NCI-H2171 treated with DMSO at 0.1 percent for 48 hours (cell line): ENCODE results near the gene KRTAP4-2.
"Not testable (repeated sequence)": the region's sequence is repeated elsewhere in the genome, so short reads cannot be mapped to it uniquely, and the experiment has no call there.

Experiments
- DNase-seq: peaks from one replicate; lab custom pipeline; 2025; lab: John Stamatoyannopoulos, UW

KRTAP4-2 gene

DNA sequence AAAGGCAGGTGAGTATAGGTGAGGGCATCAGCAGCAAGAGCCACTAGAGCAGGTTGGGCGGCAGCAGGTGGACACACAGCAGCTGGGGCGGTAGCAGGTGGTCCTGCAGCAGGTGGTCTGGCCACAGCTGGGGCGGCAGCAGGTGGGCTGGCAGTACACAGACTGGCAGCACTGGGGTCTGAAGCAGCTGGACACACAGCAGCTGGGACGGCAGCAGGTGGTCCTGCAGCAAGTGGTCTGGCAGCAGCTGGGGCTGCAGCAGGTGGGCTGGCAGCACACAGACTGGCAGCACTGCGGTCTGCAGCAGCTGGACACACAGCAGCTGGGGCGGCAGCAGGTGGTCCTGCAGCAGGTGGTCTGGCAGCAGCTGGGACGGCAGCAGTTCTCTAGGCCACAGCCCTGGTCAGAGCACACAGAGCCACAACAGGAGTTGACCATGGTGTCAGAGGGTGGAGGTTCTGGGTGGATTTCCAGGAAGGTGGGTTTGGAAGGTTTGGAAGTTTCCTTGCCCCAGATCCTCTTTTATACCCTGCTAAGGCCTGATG lies at the start of gene KRTAP4-2:
KRTAP4-2 (minus strand) TSS at position 495 of the 545 bp plus-strand sequence; CDS start at position 438, 57 bp downstream.
- DNase-seq = no peak

DNA sequence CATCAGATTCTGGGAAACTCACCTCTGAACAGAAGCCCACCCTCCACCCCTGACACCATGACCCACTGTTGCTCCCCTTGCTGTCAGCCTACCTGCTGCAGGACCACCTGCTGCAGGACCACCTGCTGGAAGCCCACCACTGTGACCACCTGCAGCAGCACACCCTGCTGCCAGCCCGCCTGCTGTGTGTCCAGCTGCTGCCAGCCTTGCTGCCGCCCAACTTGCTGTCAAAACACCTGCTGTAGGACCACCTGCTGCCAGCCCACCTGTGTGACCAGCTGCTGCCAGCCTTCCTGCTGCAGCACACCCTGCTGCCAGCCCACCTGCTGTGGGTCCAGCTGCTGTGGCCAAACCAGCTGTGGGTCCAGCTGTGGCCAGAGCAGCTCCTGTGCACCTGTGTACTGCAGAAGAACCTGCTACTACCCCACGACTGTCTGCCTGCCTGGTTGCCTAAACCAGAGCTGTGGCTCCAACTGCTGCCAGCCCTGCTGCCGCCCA lies 48.6 kb upstream of the KRTAP4-2 start, which contains the start of gene KRTAP9-2:
KRTAP9-2 (plus strand) TSS at position 51 of the 498 bp plus-strand sequence; CDS start at position 58, 7 bp downstream.
- not testable (repeated sequence) for DNase-seq

DNA sequence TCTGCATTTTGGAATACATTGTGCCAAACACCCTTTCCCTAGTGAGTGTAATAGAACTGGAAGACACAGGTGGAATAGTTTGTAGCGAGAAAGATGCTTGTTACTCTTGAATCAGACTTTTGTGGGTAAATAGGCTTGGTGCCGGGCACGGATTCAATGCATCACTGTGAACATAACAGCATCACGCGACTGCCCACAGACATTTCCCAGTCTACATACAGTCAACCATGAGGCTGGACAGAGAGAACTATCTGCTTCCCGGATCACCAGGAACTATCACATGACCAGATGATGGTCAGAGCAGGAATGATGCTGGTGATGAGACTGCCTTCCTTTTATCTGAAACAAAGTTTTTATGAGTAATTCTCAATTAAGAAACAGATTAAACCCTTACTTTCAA lies 48.0 kb upstream of the KRTAP4-2 start:
- DNase-seq = no peak

DNA sequence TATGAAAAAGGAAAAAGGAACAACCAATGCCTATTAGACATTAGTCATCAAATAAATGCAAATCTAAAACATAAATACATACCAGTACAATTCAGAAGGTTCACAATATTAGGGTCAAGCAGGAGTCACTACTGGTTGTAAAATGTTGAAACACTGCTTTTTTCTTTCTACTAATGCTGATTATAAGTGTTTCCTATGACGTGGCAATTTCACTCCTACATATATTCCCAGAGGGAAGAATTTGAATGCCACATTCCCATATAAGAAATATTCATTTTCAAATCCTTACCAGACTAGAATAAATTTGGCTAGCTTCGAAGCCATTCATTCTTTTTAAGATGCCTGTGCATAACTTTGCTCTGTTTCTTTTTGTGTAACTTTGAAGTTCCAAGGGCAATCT lies 45.8 kb upstream of the KRTAP4-2 start:
- DNase-seq = no peak

DNA sequence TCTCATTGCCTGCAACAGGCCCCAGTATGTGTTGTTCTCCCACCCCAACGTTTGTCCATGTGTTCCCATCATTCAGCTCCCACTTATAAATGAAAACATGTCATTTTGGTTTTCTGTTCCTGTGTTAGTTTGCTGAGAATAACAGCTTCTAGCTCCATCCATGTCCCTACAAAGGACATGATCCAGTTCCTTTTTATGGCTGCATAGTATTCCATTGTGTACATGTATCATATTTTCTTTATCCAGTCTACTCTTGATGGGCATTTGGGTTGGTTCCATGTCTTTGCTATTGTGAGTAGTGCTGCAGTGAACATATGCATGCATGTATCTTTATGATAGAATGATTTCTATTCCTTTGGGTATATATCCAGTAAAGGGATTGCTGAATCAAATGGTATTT lies 37.7 kb upstream of the KRTAP4-2 start:
- DNase-seq = no peak

DNA sequence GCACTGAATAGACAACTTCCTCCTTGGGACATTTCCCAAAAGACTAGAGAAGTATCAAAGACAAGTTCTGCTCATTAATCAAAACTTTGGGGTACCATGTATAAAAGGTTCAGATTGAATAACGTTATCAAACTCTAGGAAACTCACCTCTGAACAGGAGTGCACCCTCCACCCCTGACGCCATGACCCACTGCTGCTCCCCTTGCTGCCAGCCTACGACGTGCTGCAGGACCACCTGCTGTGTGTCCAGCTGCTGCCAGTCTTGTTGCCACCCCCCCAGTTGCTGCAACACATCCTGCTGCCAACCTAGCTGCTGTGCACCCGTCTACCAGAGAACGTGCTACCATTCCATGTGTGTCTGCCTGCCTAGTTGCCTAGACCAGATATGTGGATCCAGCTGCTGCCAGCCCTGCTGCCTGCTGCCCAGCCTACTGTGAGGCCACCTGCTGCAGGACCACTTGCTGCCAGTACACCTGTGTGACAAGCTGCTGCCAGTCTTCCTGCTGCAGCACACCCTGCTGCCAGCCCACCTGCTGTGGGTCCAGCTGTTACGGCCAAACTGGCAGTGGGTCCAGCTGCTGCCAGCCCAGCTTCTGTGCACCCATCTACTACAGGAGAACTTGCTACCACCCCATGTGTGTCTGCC lies 34.6 kb upstream of the KRTAP4-2 start:
- DNase-seq = peak; percentile 12

DNA sequence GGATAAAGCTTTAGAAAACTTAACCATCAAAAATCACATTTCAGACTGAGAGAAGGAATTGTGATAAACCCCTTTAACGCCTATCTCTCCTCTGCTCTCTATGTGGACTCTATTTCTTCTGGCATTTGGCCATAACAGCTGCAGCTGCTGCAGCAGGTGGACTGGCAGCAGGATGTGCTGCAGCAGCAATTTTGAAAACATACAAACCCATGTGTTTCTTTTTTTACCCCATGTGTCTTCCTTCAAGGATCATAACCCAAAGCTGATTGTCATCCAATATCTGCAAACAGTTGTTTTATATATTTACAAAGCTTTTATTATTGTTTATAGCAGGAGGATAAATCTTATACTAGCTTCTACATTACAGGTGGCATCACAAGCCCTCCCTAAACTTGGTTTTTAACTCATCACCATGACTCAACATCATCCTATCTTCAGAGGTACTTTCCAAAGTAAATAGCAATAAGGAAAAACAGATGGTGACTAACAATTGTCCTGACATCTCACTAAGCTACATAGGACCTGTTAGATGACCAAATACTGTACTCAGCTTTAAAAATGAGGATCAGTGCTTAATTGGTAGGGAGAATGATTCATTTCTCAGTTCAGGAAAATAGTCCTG lies 33.9 kb upstream of the KRTAP4-2 start:
- DNase-seq = no peak

DNA sequence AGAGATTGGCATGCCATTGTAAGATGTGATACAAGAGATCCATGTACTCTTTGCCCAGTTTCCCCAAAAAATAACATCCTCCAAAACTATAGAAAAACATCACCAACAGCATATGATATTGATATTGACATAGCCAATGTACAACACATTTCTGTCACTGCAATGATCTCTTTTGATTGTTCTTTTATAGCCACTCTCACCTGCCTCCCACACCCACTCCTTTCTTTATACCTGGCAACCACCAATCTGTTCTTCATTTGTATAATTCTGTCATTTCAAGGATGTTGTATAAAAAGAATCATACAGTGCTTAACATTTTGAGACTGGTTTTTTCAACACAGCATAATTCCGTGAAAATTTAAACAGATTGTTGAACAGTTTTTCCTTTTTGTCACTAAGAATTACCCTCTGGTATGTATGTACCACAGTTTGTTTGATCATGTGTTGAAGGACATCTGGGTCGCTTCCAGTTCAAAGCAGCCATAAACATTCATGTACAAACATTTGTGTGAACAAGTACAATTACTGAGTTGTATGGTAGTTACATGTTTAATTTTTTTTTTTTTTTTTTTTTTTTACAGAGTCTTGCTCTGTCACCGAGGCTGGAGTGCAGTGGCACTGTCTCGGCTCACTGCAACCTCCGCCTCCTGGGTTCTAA lies 21.5 kb upstream of the KRTAP4-2 start:
- DNase-seq = no peak

DNA sequence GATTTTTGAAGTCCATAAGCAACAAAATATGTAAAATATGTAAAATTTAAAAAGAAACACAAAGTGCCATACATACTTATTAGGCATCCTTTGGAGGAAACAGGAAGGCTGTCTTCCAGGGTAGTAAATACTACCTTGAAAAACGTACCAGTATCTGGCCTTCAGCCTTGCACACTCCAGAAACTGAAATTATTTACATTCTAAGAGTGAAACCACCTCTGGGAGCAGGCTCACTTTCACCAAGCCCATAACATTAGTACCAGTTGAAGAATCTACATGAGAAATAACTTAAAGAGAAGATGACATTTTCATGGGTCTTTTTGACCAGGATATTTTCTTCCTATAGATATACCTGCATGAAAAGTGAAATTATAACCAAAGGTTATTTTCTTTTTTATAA lies 18.0 kb upstream of the KRTAP4-2 start:
- DNase-seq = no peak

DNA sequence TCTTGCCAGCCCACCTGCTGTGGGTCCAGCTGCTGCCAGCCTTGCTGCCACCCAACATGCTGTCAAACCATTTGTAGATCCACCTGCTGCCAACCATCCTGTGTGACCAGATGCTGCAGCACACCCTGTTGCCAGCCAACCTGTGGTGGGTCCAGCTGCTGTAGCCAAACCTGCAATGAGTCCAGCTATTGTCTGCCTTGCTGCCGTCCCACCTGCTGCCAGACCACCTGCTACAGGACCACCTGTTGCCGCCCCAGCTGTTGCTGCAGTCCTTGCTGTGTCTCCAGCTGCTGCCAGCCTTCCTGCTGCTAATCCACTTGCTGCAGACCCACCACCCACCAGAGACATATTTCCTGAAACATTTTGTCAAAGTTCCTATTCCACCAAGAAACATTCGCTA lies 12.3 kb upstream of the KRTAP4-2 start:
- no peak for DNase-seq

DNA sequence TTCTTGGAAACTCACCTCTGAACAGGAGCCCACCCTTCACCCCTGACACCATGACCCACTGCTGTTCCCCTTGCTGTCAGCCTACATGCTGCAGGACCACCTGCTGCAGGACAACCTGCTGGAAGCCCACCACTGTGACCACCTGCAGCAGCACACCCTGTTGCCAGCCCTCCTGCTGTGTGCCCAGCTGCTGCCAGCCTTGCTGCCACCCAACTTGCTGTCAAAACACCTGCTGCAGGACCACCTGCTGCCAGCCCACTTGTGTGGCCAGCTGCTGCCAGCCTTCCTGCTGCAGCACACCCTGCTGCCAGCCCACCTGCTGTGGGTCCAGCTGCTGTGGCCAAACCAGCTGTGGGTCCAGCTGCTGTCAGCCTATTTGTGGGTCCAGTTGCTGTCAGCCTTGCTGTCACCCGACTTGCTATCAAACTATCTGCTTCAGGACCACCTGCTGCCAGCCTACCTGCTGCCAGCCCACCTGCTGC lies 11.9 kb upstream of the KRTAP4-2 start, which contains the start of gene KRTAP9-1:
KRTAP9-1 (plus strand) TSS at position 51 of the 482 bp plus-strand sequence; CDS start at position 51, 0 bp downstream.
- DNase-seq = not testable (repeated sequence)

DNA sequence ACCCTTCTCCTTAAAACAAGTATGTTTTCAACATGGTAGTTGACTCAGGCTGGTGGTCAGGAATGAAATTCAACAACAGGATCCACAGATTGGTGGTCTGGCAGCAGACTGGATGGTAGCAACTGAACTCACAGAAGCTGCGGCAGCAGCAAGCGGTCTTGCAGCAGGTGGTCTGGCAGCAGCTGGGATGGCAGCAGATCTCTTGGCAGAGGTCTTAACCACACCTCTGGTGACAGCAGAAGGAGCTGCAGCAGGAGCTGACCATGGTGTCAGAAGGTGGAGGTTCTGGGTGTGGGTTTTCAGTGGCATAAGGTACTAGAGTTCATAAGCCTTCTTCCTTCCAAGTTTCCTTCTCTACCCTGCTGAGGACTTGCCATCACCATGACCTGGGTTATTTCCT lies 8.9 kb upstream of the KRTAP4-2 start:
- no peak for DNase-seq

DNA sequence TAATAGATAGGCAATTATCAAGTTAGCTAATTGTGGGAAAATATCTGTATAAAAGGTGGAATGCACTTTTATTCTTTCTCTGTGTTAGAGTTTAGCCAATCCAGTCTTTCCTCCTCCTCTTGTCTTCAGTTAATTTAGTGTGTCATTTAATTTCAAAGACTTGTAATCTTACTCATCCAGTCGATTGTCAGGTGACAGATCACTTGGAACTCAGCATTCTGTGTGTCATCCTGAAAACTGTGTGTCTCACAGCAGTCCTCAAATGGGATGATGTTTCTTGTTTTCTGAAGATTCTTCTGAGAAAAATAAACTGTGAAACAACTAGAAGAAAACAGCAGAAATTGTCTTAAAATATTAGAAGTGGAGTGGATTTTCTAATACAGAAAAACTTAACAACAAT lies 7.0 kb upstream of the KRTAP4-2 start:
- no peak for DNase-seq

DNA sequence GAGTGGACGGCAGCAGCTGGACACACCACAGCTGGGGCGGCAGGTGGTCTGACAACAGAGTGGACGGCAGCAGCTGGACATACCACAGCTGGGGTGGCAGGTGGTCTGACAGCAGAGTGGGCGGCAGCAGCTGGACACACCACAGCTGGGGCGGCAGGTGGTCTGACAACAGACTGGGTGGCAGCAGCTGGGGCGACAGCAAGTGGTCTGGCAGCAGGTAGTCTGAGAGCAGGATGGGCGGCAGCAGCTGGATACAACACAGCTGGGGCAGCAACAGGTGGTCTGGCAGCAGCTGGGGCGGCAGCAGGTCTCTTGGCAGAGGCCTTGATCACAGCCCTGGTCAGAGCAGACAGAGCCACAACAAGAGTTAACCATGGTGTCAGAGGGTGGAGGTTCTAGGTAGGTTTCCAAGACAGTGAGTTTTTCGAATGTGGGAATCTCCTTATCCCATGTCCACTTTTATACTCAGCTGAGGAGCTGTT lies 6.5 kb upstream of the KRTAP4-2 start, which contains the start of gene KRTAP4-1:
KRTAP4-1 (minus strand) TSS at position 432 of the 482 bp plus-strand sequence; CDS start at position 375, 57 bp downstream.
- no peak for DNase-seq

DNA sequence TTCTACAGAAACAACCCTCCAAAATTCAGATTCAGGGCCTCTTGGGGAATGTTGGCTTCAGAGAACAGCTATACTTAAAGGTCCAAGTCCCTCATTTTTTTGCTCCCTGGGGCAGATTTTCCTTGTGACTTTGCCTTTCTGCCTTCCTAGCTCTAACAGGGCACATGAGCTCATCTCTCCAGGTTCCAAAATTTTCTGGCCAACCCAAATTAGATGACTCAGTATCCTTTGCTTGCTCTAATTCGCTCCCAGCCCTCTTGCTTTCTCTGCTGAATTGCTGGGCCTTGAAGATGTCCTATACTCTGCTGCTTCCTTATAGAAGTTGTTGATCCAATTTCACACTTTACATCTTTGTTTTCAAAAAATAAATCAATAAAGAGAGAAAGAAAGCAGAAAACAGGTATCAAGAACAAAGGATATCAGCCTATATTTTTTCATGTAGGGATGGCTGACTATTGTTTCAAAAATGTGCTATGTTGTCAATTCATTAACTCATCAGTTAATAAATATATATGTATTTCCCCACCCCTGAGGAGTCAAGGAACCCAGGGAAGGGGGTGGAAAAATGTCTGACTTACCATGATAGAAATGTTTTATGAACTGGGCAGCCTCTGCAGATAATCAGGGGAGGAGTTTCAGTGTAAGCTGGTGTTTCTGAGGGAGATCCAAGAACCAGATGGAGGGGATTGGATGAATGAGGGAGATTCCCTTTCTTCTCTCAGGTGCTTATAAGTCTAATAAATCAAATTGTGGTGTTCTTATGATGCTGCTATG lies 1.0 kb upstream of the KRTAP4-2 start:
- DNase-seq = no peak

DNA sequence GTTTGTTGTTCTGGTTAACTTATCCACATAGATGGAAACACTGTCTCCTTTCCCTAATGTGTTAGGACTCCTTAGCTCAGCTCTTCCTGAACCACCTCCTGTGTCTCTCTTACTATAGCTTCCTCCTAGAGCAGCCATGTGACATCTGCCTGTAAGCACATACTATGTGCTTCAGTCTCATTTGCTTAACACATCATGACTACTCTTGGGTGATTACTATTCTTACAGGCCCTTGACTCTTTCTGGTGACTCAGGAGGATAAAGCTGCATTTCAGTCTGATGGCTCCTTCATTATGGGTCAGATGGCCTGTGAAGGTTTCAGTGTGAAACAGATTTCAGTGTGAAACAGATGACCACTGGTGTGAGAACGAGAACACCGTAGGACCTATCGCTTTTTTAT lies 320 bp upstream of the KRTAP4-2 start:
- DNase-seq = no peak

DNA sequence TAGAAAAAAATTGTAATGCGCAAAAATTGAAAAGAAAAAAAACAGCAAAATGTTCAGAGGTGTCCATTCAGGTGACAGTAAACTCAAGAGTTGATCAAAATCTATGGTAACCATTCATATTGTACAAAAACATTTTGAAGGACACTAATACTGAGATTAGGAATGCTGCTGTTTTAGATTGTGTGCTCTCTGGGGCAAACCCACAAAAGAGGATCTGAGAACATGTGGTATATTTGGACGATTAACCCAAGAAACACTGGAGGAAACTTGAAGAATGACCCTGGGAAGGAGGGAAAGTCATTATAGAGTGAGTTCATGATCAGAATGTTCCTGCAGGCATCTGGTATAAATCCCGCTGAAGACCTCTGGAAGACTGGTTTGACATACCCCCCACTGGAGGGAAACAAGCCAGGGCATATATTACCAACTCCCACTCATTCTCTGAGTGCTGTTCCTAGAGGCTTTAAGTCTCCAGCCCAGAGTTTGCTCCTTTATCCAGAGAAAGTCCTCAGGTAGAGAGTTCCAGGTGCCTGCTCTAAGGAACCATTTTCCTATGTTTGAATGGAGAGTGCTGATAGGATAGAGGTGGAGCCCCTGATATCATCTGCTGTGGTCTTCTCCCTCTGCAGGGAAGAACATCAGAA lies 1.2 kb downstream of the KRTAP4-2 start:
- DNase-seq = no peak

DNA sequence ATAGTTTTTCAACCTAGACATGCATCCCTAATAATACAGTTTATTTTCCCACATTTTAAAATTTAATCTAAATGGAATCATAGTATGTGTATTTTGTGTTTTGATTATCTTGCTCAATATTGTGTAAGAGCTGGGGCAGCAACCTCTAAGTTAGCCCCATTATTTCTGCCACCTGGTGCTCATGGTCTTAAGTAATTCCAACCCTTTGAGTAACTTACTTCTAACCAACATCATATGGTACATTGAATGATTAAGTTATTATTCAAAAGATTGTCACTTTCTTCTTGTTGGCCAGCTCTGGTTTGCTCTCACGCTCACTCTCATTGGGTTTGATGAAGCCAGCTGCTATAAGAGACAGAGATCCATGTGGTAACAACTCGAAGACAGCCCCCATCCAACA lies 6.1 kb downstream of the KRTAP4-2 start:
- DNase-seq = no peak

DNA sequence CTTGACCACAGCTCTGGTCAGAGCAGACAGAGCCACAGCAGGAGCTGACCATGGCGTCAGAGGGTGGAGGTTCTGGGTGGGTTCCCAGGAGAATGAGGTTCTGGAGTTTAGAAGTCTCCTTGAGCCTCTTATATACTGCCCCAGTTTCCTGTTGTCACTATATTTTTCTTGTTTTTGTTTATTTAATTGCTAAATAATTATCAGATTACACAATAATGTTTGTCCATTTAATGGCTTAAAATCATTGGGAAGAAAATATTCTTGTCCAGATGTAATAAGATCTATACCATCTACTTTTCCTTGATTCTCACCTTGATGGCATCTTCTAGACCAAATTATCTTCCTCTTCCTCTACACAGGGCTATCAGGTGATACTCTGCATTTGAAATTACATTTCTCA lies 9.9 kb downstream of the KRTAP4-2 start, which contains the start of gene KRTAP4-3:
KRTAP4-3 (minus strand) TSS at position 101 of the 400 bp plus-strand sequence; CDS start at position 52, 49 bp downstream.
- DNase-seq = no peak

DNA sequence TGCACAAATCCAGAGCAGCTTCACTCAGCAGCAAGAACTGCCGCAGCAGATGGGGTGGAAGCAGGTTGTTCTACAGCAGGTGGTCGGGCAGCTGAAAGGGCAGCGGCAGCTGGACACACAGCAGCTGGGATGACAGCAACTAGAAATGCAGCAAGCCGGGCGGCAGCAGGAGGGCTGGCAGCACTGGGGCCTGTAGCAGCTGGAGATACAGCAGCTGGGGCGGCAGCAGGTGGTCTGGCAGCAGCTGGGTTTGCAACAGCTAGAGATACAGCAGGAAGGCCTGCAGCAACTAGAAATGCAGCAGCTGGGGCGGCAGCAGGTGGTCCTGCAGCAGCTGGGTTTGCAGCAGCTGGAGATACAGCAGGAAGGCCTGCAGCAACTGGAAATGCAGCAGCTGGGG lies 10.5 kb downstream of the KRTAP4-2 start:
- DNase-seq = no peak

DNA sequence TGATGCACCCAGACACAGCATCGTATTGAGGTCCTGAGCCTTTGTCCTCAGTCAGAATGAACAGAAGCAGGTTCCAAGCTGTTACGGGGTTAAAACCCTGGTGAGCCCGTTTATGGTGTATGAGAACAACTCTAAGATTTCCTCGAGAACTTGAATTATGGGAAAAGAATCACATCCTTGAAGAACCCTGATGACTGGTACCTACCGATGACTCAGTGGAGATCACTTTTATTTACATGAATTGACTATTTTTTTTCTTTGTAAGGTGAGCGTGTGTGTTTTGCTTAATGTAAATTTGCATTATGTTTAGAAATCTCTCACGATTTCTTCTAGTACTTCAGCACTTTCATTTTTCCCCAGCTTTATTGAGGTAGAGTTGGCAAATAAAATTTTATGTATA lies 14.2 kb downstream of the KRTAP4-2 start:
- no peak for DNase-seq
